ENCODE data around the gene PLAGL2. TPM values are rescaled to one million over a fixed set of nuclear protein-coding genes. Genes with fewer than 3 reads are reported as not detected.

The PLAGL2 gene
- total RNA-seq, 1 donor from 2014 or later = 16.5 TPM

DNA sequence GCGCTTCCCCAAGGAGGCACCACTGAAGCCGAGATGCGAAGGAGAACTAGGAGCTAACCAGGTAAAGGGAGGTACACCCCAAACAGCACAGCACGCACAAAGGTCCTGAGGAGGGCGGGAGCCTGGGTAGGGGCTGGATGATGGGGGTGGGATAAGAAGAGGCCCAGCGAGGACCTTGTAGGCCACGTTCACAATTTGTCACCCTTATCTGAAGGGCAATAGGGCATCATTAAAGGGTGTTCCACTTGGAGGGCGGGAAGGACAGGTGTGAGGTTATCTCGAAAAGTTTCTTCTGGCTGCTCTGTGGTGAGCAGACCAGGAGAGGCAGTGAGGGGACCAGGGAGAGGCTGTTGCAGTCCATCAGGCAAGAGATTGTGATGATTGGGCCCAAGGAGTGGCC lies 25.7 kb upstream of the PLAGL2 start:
- Histone ChIP-seq H2AFZ (replicated peaks) (no peak overlapping the region), H3K4me3 (no peak overlapping the region), H3K36me3 (no peaks in the 10 kb centered on the region), H4K20me1 (ENCODE audit: low read depth) (no peaks in the 10 kb centered on the region), H3K79me2 (ENCODE audit: low read depth) (no peaks in the 10 kb centered on the region), H3K4me1 (no peaks in the 10 kb centered on the region), H3F3A (ENCODE audit: low read depth) (no peaks in the 10 kb centered on the region), H3K4me2 (no peak overlapping the region), H3K9me3 (ENCODE audit: low read depth) (no peaks in the 10 kb centered on the region), H3K27me3 (no peaks in the 10 kb centered on the region), H3K27ac (no peak overlapping the region), H3K9ac (no peak overlapping the region)
- TF ChIP-seq EZH2phosphoT487 (IDR thresholded peaks at IDR 0.05) = no peak
- no peak for TF ChIP-seq EZH2 (IDR thresholded peaks at IDR 0.05)
- TF ChIP-seq, protein P1, sequence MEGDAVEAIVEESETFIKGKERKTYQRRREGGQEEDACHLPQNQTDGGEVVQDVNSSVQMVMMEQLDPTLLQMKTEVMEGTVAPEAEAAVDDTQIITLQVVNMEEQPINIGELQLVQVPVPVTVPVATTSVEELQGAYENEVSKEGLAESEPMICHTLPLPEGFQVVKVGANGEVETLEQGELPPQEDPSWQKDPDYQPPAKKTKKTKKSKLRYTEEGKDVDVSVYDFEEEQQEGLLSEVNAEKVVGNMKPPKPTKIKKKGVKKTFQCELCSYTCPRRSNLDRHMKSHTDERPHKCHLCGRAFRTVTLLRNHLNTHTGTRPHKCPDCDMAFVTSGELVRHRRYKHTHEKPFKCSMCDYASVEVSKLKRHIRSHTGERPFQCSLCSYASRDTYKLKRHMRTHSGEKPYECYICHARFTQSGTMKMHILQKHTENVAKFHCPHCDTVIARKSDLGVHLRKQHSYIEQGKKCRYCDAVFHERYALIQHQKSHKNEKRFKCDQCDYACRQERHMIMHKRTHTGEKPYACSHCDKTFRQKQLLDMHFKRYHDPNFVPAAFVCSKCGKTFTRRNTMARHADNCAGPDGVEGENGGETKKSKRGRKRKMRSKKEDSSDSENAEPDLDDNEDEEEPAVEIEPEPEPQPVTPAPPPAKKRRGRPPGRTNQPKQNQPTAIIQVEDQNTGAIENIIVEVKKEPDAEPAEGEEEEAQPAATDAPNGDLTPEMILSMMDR (IDR thresholded peaks at IDR 0.05) = no peak
- no peaks in the 10 kb centered on the region for H3K27me3 Mint-ChIP-seq (ENCODE audit: insufficient read depth, low read depth)
- H3K27ac Mint-ChIP-seq = no peak overlapping the region
- H3K9me3 Mint-ChIP-seq = no peaks in the 10 kb centered on the region
- DNase-seq (ENCODE audit: low spot score) = no peak
- no peaks in the 10 kb centered on the region for H3K4me1 Mint-ChIP-seq
- peaks cover 29% of the 10 kb centered on the region for H3K36me3 Mint-ChIP-seq
- no peak overlapping the region for H3K4me3 Mint-ChIP-seq

DNA sequence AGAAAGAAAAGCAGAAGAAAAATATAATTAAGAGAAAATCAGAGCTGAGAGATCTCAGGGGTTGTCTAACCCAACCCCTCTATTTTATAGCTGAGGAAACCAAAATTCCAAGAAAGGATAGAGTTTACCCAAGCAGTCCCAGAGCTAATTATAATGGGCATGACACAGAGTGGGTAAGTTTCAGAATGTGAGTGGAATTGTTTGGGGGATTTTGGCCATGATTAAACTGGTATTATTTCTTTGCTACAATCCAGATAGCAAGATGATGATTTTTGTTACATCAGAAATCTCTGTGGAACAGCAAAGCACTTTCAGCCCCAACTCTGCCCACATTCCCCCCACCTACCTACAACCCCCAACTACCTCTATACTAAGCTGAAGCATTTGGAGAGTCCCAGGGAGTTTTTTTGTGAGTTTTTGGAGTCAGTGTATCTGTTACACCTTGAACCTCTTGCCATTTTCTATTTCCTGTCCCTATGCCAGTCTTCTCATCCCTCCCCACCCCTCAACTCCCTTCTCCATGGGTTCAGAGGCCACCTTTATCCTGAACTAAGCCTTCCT lies 24.9 kb upstream of the PLAGL2 start:
- Histone ChIP-seq H3K4me3 (no peak overlapping the region), H3K36me3 (no peaks in the 10 kb centered on the region), H2AFZ (replicated peaks) (no peak overlapping the region), H3K9ac (no peak overlapping the region), H3F3A (ENCODE audit: low read depth) (no peaks in the 10 kb centered on the region), H3K9me3 (ENCODE audit: low read depth) (no peaks in the 10 kb centered on the region), H3K4me2 (no peak overlapping the region), H3K27ac (no peak overlapping the region), H3K27me3 (no peaks in the 10 kb centered on the region), H3K4me1 (no peaks in the 10 kb centered on the region), H3K79me2 (ENCODE audit: low read depth) (no peaks in the 10 kb centered on the region), H4K20me1 (ENCODE audit: low read depth) (no peaks in the 10 kb centered on the region)
- TF ChIP-seq, protein P1 (IDR thresholded peaks at IDR 0.05) = no peak
- no peak for TF ChIP-seq EZH2 (IDR thresholded peaks at IDR 0.05)
- no peak for TF ChIP-seq EZH2phosphoT487 (IDR thresholded peaks at IDR 0.05)
- Mint-ChIP-seq H3K27me3 (ENCODE audit: insufficient read depth, low read depth) (no peaks in the 10 kb centered on the region), H3K4me3 (no peak overlapping the region), H3K4me1 (no peaks in the 10 kb centered on the region), H3K27ac (peak overlapping the region; percentile 46), H3K9me3 (no peaks in the 10 kb centered on the region), H3K36me3 (peaks cover 30% of the 10 kb centered on the region)
- DNase-seq (ENCODE audit: low spot score) = no peak

DNA sequence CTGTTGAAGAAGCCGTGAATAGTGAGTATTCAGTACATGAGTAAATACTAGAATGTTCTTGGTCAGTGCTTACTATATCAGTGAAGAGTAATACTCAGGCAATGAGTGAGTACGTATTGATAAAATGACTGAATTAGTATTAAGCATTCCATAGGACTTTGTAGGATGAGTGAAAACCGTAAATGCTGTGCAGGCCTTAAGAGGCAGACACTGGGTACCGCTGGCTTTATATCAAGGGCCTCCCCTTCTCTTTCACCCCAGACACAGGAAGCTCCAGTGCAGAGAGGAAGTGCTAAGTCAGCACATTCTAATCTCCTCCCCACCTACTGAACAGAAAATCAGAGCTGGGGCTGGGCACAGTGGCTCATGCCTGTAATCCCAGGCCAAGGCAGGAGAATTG lies 24.3 kb upstream of the PLAGL2 start:
- Mint-ChIP-seq H3K27me3 (ENCODE audit: insufficient read depth, low read depth) (no peaks in the 10 kb centered on the region), H3K27ac (no peak overlapping the region), H3K4me3 (no peak overlapping the region), H3K9me3 (no peaks in the 10 kb centered on the region), H3K4me1 (no peaks in the 10 kb centered on the region), H3K36me3 (peaks cover 30% of the 10 kb centered on the region)
- Histone ChIP-seq H3K27me3 (no peaks in the 10 kb centered on the region), H3K4me3 (no peak overlapping the region), H3K4me1 (no peaks in the 10 kb centered on the region), H3K36me3 (no peaks in the 10 kb centered on the region), H3K4me2 (no peak overlapping the region), H3K79me2 (ENCODE audit: low read depth) (no peaks in the 10 kb centered on the region), H2AFZ (replicated peaks) (no peak overlapping the region), H3F3A (ENCODE audit: low read depth) (no peaks in the 10 kb centered on the region), H3K9me3 (ENCODE audit: low read depth) (no peaks in the 10 kb centered on the region), H4K20me1 (ENCODE audit: low read depth) (no peaks in the 10 kb centered on the region), H3K27ac (no peak overlapping the region), H3K9ac (no peak overlapping the region)
- no peak for DNase-seq (ENCODE audit: low spot score)
- TF ChIP-seq EZH2phosphoT487 (IDR thresholded peaks at IDR 0.05) = no peak
- TF ChIP-seq EZH2 (IDR thresholded peaks at IDR 0.05) = no peak
- TF ChIP-seq, protein P1 (IDR thresholded peaks at IDR 0.05) = no peak
